GM12875 (cell line): ENCODE data around the gene ACSM4.

Experiments
- H3K4me3 ChIP-seq: one replicate; pipeline ENCODE4 v1.5.1; 2011; ENCODE audit warnings: low read depth, low read length, control low read depth
- CTCF ChIP-seq: IDR thresholded peaks from 2 replicates; pipeline ENCODE4 v1.5.1; 2011; ENCODE audit warnings: low read depth, mild to moderate bottlenecking, control low read depth, inconsistent platforms, low read length, moderate library complexity, borderline replicate concordance; ENCODE audit not compliant: insufficient read depth

The ACSM4 gene

GRCh38 chr12:7375145-7375543 lies 71.3 kb downstream of the ACSM4 start:
- TF ChIP-seq CTCF = no peak
- no peak overlapping the region for H3K4me3 ChIP-seq

DNA sequence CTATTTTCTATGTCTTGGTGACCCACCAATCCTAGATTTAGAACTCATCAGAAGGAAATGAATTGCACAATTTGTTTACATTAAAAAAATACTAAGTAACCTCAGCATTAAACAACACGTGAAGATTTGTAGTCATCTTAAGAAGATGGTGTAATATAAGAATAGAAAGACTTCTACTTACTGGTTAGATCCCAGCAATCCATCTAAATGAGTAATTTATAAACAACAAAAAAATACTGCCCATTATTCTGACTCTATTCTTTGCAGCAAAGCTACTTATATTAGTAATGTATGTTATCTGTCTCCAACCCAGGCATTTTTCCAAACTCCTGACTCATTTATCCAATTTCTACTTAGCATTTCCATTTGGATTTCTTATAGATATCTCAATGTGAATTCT lies 72.3 kb downstream of the ACSM4 start:
- TF ChIP-seq CTCF = no peak

More for the DNA sequence above, 72.3 kb downstream of the ACSM4 start:
- no peak overlapping the region for H3K4me3 ChIP-seq
